Choroid plexus epithelial cell (primary cell): ENCODE results near the gene CRHR1.
A peak's percentile ranks its signal among the peaks of the same experiment; 100 is the strongest.

Experiments
- DNase-seq: peaks from one replicate; pipeline ENCODE4 v3.0.0-alpha.2; 2010; ENCODE audit warnings: low read depth
- H3K4me3 ChIP-seq: 2 replicates; pipeline ENCODE4 v1.5.1; 2011; ENCODE audit warnings: low read depth, mild to moderate bottlenecking, control low read depth, low read length, moderate library complexity
- TF ChIP-seq, protein P1 (sequence below): conservative IDR thresholded peaks from 2 replicates; pipeline ENCODE4 v1.5.1; 2011; ENCODE audit warnings: low read depth, mild to moderate bottlenecking, control low read depth, inconsistent platforms, low read length, moderate library complexity

CRHR1 gene

DNA sequence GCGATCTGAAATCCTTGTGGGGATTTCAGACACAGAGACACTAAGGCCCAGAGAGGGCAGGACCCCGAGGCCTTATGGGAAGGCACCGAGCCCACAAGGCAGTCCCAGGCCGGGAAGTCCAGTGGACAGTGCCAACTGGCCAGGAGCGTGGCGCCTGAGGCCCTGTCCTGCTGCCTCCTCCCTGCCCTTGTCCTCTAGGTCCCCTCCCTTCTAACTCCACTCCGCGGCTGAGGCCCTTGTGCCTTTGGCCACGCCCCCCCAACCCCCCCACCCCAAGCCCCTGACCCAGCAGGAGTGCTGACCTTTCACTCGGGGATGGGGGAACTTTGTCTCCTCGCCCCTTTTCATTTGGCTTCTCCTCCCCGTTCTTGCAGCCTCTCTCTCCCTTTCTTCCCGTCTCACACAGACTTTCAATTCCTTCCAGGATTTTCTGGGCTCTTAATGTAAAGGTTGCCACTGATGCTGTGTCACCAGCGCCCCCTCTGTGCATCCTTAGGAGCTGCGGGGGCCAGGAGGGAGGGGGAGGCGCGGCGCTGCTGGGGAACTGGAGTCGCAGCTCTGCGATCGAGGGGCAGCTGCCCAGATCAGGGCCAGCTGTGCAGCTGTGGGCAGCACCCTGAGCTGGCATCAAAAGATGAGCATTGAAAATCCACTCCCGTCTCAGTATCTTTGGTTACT is 29.1 kb downstream of the CRHR1 start:
- no peak overlapping the region for H3K4me3 ChIP-seq
- TF ChIP-seq, protein P1, sequence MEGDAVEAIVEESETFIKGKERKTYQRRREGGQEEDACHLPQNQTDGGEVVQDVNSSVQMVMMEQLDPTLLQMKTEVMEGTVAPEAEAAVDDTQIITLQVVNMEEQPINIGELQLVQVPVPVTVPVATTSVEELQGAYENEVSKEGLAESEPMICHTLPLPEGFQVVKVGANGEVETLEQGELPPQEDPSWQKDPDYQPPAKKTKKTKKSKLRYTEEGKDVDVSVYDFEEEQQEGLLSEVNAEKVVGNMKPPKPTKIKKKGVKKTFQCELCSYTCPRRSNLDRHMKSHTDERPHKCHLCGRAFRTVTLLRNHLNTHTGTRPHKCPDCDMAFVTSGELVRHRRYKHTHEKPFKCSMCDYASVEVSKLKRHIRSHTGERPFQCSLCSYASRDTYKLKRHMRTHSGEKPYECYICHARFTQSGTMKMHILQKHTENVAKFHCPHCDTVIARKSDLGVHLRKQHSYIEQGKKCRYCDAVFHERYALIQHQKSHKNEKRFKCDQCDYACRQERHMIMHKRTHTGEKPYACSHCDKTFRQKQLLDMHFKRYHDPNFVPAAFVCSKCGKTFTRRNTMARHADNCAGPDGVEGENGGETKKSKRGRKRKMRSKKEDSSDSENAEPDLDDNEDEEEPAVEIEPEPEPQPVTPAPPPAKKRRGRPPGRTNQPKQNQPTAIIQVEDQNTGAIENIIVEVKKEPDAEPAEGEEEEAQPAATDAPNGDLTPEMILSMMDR, result peak; percentile 32
- DNase-seq, result peak; percentile 14

DNA sequence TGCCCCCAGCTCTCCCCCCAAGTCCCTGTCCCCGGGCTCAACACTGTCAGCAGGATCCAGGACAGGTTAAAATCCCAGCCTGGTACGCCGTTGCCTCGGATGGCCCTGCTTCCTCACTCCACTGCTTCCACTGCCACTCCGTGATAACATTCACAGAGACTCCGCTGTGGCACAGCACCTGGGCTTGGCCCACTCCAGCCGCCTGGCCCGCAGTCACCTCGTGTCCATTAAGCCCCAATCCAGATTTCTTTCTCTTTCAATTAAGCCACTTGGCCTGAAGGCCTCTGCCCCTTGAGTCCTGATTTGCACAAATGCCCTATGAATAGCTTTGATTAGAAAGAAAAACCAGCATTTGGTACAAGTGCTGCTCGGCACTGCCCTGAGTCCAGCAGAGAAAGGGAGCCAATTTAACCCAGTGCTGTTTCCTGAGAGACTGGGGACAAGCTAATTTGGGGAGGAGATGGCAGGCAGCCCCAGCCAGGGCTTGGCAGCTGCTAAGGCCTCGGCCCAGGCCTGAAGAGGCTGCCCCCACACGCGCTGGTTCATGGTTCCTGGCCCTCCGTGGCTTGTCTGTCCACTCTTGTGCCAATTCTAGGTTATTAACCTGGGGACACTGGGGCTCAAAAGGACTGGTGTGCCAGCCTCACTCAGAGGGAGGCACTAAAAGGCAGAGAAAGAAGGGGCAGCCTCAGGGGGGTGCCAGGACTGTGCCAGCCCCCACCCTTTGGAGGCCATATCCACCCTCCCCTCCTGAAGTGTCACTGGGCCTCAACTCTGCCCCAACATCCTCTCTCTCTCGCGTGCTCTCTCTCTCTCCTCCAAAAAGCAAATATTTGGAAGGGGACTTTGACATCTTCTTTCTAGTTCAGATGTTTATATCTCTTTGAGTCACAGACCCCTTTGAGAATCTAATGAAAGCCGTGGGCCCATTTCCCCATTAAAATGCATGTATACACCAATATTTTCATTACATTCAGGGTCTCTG is 30.8 kb downstream of the CRHR1 start:
- no peak for DNase-seq
- no peak overlapping the region for H3K4me3 ChIP-seq
- TF ChIP-seq, protein P1, result no peak

DNA sequence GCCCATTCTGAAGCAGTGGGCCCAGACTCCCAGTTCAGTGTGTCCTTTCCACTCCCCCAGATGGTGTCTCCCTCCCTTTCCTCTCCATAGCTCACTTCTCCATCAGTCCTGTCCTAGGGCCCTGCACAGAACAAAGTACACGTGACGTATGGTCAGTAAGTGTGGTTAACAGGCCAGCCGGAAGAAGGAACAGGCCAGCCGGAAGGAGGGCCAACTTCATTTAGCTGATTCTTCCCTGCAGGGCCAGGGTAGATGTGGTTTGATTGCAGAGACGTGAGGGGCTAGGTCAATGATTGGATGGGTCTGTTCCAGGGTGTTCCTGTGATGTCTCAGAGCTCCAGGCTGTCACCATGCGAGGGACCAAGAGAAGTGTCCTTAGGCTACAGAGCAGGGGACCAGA is 31.6 kb downstream of the CRHR1 start:
- TF ChIP-seq, protein P1, result no peak
- no peak for DNase-seq
- H3K4me3 ChIP-seq, result no peak overlapping the region

DNA sequence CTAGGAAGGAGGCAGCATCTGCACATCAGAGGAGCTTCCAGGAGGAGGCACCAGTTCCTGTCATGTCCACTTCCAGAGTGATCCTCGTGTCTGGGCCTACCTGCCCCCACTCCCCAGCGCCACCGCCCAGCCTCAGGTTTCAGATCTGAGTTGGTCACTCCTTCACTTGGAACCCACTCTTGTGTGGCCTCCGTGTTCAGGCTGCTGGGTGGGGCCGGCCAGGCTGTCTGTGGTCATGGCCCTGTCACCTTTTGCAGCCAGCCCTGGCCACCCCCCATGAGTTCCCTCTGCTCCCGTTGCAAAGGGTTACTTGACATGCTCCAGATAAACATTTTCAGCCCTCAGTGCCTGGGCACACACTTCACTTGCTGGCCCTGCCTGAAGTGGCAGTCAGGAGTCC is 33.9 kb downstream of the CRHR1 start:
- H3K4me3 ChIP-seq, result no peak overlapping the region
- no peak for DNase-seq
- TF ChIP-seq, protein P1, result no peak

DNA sequence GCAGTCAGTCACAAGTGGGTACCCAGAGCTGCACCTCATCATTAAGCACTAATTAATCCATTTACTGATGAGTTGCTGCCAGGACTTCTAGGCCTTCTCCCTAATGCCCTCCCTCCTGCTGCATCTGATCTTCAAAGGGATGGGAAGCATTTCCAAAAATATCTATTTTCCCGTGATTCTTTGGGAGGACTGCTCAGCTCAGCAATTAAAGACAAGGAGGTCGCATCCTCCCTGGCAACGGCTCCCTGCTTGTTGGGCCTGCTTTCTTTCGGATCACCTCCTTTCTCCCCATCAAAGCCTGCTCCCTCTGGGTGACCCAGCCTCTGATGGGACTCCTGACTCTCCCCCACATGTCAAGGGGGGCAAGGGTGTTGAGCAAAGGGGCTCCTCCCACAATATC is 34.6 kb downstream of the CRHR1 start:
- H3K4me3 ChIP-seq, result no peak overlapping the region
- no peak for DNase-seq
- TF ChIP-seq, protein P1, result no peak

DNA sequence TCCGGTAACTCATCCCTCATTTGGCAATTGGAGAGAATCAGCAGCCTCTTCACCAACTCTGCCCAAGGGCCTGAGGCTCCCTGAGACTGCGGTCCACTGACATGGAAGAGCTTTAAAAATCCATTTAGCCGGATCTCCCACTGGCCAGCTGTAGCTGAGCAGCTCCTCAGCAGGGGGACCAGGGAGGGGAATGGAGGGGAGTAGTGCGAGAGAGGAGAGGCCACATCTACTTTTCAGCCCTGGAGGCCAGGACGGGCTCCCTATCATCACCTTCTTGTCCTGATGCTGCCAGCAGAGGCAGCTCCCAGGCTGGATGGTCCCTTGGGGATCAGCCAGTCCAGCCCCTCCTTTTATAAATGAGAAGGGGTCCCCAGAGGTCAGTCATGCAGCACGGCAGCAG is 35.5 kb downstream of the CRHR1 start:
- H3K4me3 ChIP-seq, result no peak overlapping the region
- TF ChIP-seq, protein P1, result no peak
- no peak for DNase-seq
